IPS-18a (cell line): ENCODE measurements around the gene TSHR.

Experiments used
- H3K27ac ChIP-seq: one replicate; pipeline ENCODE4 v1.5.1; 2013; ENCODE audit warnings: low read length
- H3K27me3 ChIP-seq: one replicate; pipeline ENCODE4 v1.6.1; 2013; ENCODE audit warnings: mild to moderate bottlenecking, low read length; ENCODE audit not compliant: control insufficient read depth, insufficient read depth
- H3K36me3 ChIP-seq: one replicate; pipeline ENCODE4 v1.6.1; 2013; ENCODE audit warnings: low read depth, low read length; ENCODE audit not compliant: control insufficient read depth
- H3K4me1 ChIP-seq: one replicate; pipeline ENCODE4 v1.6.1; 2013; ENCODE audit warnings: low read depth, low read length; ENCODE audit not compliant: control insufficient read depth
- H3K4me3 ChIP-seq: one replicate; pipeline ENCODE4 v1.5.1; 2013; ENCODE audit warnings: low read length
- H3K9ac ChIP-seq: one replicate; pipeline ENCODE4 v1.6.1; 2013; ENCODE audit warnings: mild to moderate bottlenecking, low read length, moderate library complexity
- H3K9me3 ChIP-seq: one replicate; pipeline ENCODE4 v1.6.1; 2013; ENCODE audit warnings: low read depth, low read length; ENCODE audit not compliant: control insufficient read depth

TSHR gene

GRCh38 chr14:80979951-80980350 lies 24.5 kb downstream of the TSHR start:
- no peak overlapping the region for H3K9ac ChIP-seq
- H3K27ac ChIP-seq = no peak overlapping the region
- no peak overlapping the region for H3K4me3 ChIP-seq

GRCh38 chr14:80981156-80981555 lies 25.7 kb downstream of the TSHR start:
- no peaks in the 10 kb centered on the region for H3K36me3 ChIP-seq
- no peaks in the 10 kb centered on the region for H3K4me1 ChIP-seq
- H3K9ac ChIP-seq = no peak overlapping the region
- no peak overlapping the region for H3K4me3 ChIP-seq
- H3K27ac ChIP-seq = no peak overlapping the region
- H3K9me3 ChIP-seq = no peaks in the 10 kb centered on the region
- no peaks in the 10 kb centered on the region for H3K27me3 ChIP-seq

More at GRCh38 chr14:80979951-80980350, 24.5 kb downstream of the TSHR start:
- Histone ChIP-seq H3K36me3 (no peaks in the 10 kb centered on the region), H3K9me3 (no peaks in the 10 kb centered on the region), H3K27me3 (no peaks in the 10 kb centered on the region), H3K4me1 (no peaks in the 10 kb centered on the region)

- Histone ChIP-seq H3K9ac (no peak overlapping the region), H3K27ac (no peak overlapping the region), H3K4me3 (no peak overlapping the region), H3K36me3 (no peaks in the 10 kb centered on the region), H3K9me3 (no peaks in the 10 kb centered on the region), H3K27me3 (no peaks in the 10 kb centered on the region), H3K4me1 (no peaks in the 10 kb centered on the region)
Observed at GRCh38 chr14:80981673-80982072, 26.3 kb downstream of the TSHR start.

GRCh38 chr14:80982711-80983110 lies 27.3 kb downstream of the TSHR start:
- Histone ChIP-seq H3K27me3 (no peaks in the 10 kb centered on the region), H3K9ac (no peak overlapping the region), H3K4me1 (no peaks in the 10 kb centered on the region), H3K36me3 (no peaks in the 10 kb centered on the region), H3K27ac (no peak overlapping the region), H3K4me3 (no peak overlapping the region), H3K9me3 (no peaks in the 10 kb centered on the region)

- Histone ChIP-seq H3K9me3 (no peaks in the 10 kb centered on the region), H3K36me3 (no peaks in the 10 kb centered on the region), H3K27me3 (no peaks in the 10 kb centered on the region), H3K27ac (no peak overlapping the region), H3K4me3 (no peak overlapping the region), H3K4me1 (no peaks in the 10 kb centered on the region), H3K9ac (no peak overlapping the region)
Observed at GRCh38 chr14:80987235-80988032, 32.0 kb downstream of the TSHR start.

GRCh38 chr14:80988192-80988591 lies 32.8 kb downstream of the TSHR start:
- H3K36me3 ChIP-seq = no peaks in the 10 kb centered on the region
- H3K9ac ChIP-seq = no peak overlapping the region
- no peak overlapping the region for H3K27ac ChIP-seq
- no peaks in the 10 kb centered on the region for H3K27me3 ChIP-seq
- no peaks in the 10 kb centered on the region for H3K4me1 ChIP-seq
- no peak overlapping the region for H3K4me3 ChIP-seq
- no peaks in the 10 kb centered on the region for H3K9me3 ChIP-seq

- Histone ChIP-seq H3K27me3 (no peaks in the 10 kb centered on the region), H3K27ac (no peak overlapping the region), H3K9me3 (no peaks in the 10 kb centered on the region), H3K4me1 (no peaks in the 10 kb centered on the region), H3K4me3 (no peak overlapping the region), H3K9ac (no peak overlapping the region), H3K36me3 (no peaks in the 10 kb centered on the region)
Observed at GRCh38 chr14:80988735-80989429, 33.5 kb downstream of the TSHR start.

- Histone ChIP-seq H3K4me3 (no peak overlapping the region), H3K9me3 (no peaks in the 10 kb centered on the region), H3K36me3 (no peaks in the 10 kb centered on the region)
Observed at GRCh38 chr14:80992580-80992979, 37.2 kb downstream of the TSHR start.

GRCh38 chr14:80996049-80996901 lies 40.9 kb downstream of the TSHR start:
- Histone ChIP-seq H3K4me1 (no peaks in the 10 kb centered on the region), H3K27me3 (no peaks in the 10 kb centered on the region), H3K9me3 (no peaks in the 10 kb centered on the region), H3K27ac (no peak overlapping the region), H3K9ac (no peak overlapping the region), H3K36me3 (no peaks in the 10 kb centered on the region), H3K4me3 (no peak overlapping the region)

More at GRCh38 chr14:80992580-80992979, 37.2 kb downstream of the TSHR start:
- H3K27ac ChIP-seq = no peak overlapping the region
- no peaks in the 10 kb centered on the region for H3K27me3 ChIP-seq
- no peaks in the 10 kb centered on the region for H3K4me1 ChIP-seq
- H3K9ac ChIP-seq = no peak overlapping the region

- Histone ChIP-seq H3K4me1 (no peaks in the 10 kb centered on the region), H3K9me3 (no peaks in the 10 kb centered on the region), H3K36me3 (no peaks in the 10 kb centered on the region), H3K27ac (no peak overlapping the region), H3K4me3 (no peak overlapping the region), H3K9ac (no peak overlapping the region), H3K27me3 (no peaks in the 10 kb centered on the region)
Observed at GRCh38 chr14:81001447-81001846, 46.0 kb downstream of the TSHR start.

GRCh38 chr14:81004575-81004974 lies 49.2 kb downstream of the TSHR start:
- Histone ChIP-seq H3K4me1 (no peaks in the 10 kb centered on the region), H3K9ac (no peak overlapping the region), H3K36me3 (no peaks in the 10 kb centered on the region), H3K27ac (no peak overlapping the region), H3K27me3 (no peaks in the 10 kb centered on the region), H3K9me3 (no peaks in the 10 kb centered on the region), H3K4me3 (no peak overlapping the region)
